Measurements from ENCODE around the gene TEX51. TPM values are rescaled to one million over a fixed set of nuclear protein-coding genes. Genes with fewer than 3 reads are reported as not detected.

Gene TEX51
- total RNA-seq, 1 experiment from 2014 or later = not detected

DNA sequence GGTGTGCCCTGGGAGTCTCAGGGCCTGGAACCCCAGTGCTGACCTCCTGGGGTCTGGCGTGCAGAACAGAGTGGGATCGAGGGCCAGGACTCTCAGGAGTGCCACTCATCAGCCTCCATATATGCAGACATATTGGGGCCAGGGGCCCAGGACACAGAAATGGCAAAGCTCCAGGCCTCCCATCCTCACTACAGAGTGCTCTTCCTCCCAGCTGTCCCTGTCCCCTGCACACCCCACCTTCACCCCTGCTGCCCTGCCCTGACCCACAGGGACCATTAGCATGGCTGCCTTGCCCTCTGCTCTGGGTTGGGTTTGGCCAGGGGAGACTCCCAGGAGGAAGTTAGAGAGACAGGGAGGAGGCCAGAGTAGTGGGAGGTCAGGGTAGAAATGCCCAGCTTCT is 2.8 kb downstream of the TEX51 start:
- TF ChIP-seq ZFX (IDR thresholded peaks at IDR 0.05) = no peak
- no peaks in the 10 kb centered on the region for H3K9me2 ChIP-seq (ENCODE audit: insufficient read depth)
- H3K27ac ChIP-seq (ENCODE audit: low read depth, low read length) = no peak overlapping the region
- no peaks in the 10 kb centered on the region for H3K79me2 ChIP-seq (ENCODE audit: insufficient read depth, low read length)
- DNase-seq (ENCODE audit: low read depth, low spot score) (no peak), ATAC-seq (no peak)
- intact Hi-C loops (cut with micrococcal nuclease) = no loop called here
- no TSS peak for BruUV-seq (replicated peaks)
- ChIA-PET POLR2A (no interaction called here), CTCF (no interaction called here), RAD21 (ENCODE audit: low non-redundant PET in 1 of 2, low total read pairs in 2 of 2, uncharacterized antibody in 2 of 2, unreplicated experiment in 2 of 2) (no interaction called here)
- no peaks in the 10 kb centered on the region for H3K4me1 ChIP-seq (ENCODE audit: control insufficient read depth in 1 of 2, insufficient read depth in 2 of 2, low read length in 2 of 2)
- H4K20me1 ChIP-seq (ENCODE audit: insufficient read depth) = no peaks in the 10 kb centered on the region
- no peak overlapping the region for H3K4me2 ChIP-seq (ENCODE audit: low read length)
- H3K27me3 ChIP-seq (ENCODE audit: insufficient read depth, low read length) = peaks cover 11% of the 10 kb centered on the region; the same call in 1 of the 2 replicates
- no peak overlapping the region for H2AFZ ChIP-seq (ENCODE audit: low read depth, low read length, poor library complexity, severe bottlenecking)
- no peaks in the 10 kb centered on the region for H3K36me3 ChIP-seq (ENCODE audit: control insufficient read depth in 1 of 2, insufficient read depth in 2 of 2, low read length in 2 of 2)
- H3K4me3 ChIP-seq (replicated peaks in 1 of 2; ENCODE audit: low read depth in 1 of 2, low read length in 2 of 2) = no peak overlapping the region
- H3K9me3 ChIP-seq (ENCODE audit: control insufficient read depth in 1 of 2, insufficient read depth in 1 of 2, low read depth in 1 of 2, low read length in 2 of 2) = peaks cover 0 to 4% of the 10 kb centered on the region in 2 experiments; a peak in 1 of 4 replicates
- no peak overlapping the region for H3K9ac ChIP-seq (ENCODE audit: low read length)

DNA sequence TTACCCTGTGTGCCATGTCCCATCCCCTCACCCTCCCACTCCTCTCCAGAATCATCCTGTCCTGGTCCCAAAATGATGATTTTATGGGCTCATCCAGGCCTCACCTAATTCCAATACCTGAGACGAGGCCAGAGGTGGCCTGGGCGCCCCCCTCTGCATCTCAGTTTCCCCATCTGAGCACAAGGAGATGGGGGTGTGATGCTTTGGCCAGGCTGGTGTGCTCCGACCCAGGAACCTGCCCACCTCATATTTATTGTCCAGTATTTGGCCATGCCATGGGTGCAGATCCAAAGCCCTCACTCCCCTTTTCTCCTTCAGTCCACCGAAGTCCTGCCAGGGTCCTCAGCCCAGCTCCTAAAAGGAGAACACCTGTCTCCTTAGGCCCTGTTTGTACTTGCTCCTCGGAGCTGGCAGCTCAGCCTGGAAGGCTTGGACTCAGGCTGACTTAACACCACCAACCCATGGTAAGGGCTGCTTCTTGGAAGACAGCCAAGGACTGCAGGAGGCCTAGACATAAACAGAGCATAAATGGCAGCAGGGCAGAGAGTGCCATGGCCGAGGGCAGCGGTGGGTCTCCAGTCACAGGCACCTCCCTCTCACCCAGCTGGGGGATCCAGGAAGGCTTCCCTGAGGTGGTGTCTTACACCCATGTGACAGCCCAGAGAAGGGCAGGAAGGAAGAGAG is 3.6 kb downstream of the TEX51 start:
- ChIA-PET RAD21 (ENCODE audit: low non-redundant PET in 1 of 2, low total read pairs in 2 of 2, uncharacterized antibody in 2 of 2, unreplicated experiment in 2 of 2) (no interaction called here), POLR2A (no interaction called here), CTCF (no interaction called here)
- no peak overlapping the region for H3K4me3 ChIP-seq (replicated peaks in 1 of 2; ENCODE audit: low read depth in 1 of 2, low read length in 2 of 2)
- H3K27ac ChIP-seq (ENCODE audit: low read depth, low read length) = no peak overlapping the region
- H3K27me3 ChIP-seq (ENCODE audit: insufficient read depth, low read length) = peaks cover 13% of the 10 kb centered on the region; the same call in 1 of the 2 replicates
- no peaks in the 10 kb centered on the region for H4K20me1 ChIP-seq (ENCODE audit: insufficient read depth)
- BruUV-seq (replicated peaks) = no TSS peak
- DNase-seq (ENCODE audit: low read depth, low spot score) = no peak
- no peaks in the 10 kb centered on the region for H3K79me2 ChIP-seq (ENCODE audit: insufficient read depth, low read length)
- no peak for ATAC-seq
- no peak overlapping the region for H3K9ac ChIP-seq (ENCODE audit: low read length)
- H3K9me2 ChIP-seq (ENCODE audit: insufficient read depth) = no peaks in the 10 kb centered on the region
- H3K4me1 ChIP-seq (ENCODE audit: control insufficient read depth in 1 of 2, insufficient read depth in 2 of 2, low read length in 2 of 2) = no peaks in the 10 kb centered on the region
- H3K4me2 ChIP-seq (ENCODE audit: low read length) = no peak overlapping the region
- no peak overlapping the region for H2AFZ ChIP-seq (ENCODE audit: low read depth, low read length, poor library complexity, severe bottlenecking)
- H3K9me3 ChIP-seq (ENCODE audit: control insufficient read depth in 1 of 2, insufficient read depth in 1 of 2, low read depth in 1 of 2, low read length in 2 of 2) = peaks cover 0 to 4% of the 10 kb centered on the region in 2 experiments; a peak in 1 of 4 replicates
- TF ChIP-seq, protein P1, sequence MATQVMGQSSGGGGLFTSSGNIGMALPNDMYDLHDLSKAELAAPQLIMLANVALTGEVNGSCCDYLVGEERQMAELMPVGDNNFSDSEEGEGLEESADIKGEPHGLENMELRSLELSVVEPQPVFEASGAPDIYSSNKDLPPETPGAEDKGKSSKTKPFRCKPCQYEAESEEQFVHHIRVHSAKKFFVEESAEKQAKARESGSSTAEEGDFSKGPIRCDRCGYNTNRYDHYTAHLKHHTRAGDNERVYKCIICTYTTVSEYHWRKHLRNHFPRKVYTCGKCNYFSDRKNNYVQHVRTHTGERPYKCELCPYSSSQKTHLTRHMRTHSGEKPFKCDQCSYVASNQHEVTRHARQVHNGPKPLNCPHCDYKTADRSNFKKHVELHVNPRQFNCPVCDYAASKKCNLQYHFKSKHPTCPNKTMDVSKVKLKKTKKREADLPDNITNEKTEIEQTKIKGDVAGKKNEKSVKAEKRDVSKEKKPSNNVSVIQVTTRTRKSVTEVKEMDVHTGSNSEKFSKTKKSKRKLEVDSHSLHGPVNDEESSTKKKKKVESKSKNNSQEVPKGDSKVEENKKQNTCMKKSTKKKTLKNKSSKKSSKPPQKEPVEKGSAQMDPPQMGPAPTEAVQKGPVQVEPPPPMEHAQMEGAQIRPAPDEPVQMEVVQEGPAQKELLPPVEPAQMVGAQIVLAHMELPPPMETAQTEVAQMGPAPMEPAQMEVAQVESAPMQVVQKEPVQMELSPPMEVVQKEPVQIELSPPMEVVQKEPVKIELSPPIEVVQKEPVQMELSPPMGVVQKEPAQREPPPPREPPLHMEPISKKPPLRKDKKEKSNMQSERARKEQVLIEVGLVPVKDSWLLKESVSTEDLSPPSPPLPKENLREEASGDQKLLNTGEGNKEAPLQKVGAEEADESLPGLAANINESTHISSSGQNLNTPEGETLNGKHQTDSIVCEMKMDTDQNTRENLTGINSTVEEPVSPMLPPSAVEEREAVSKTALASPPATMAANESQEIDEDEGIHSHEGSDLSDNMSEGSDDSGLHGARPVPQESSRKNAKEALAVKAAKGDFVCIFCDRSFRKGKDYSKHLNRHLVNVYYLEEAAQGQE (IDR thresholded peaks at IDR 0.05; ENCODE audit: low read depth) = no peak
- TF ChIP-seq JUND (IDR thresholded peaks at IDR 0.05) (no peak), RAD21 (IDR thresholded peaks at IDR 0.05; ENCODE audit: low read depth) (no peak), FOSL1 (IDR thresholded peaks at IDR 0.05; ENCODE audit: low read depth) (no peak), POLR2AphosphoS5 (IDR thresholded peaks at IDR 0.05; ENCODE audit: low read depth, low read length) (no peak), EGR1 (IDR thresholded peaks at IDR 0.05; ENCODE audit: low read depth) (no peak), SIN3A (IDR thresholded peaks at IDR 0.05; ENCODE audit: low read depth) (no peak)
- TF ChIP-seq, protein P2, sequence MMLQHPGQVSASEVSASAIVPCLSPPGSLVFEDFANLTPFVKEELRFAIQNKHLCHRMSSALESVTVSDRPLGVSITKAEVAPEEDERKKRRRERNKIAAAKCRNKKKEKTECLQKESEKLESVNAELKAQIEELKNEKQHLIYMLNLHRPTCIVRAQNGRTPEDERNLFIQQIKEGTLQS (IDR thresholded peaks at IDR 0.05) = no peak
- intact Hi-C loops (cut with micrococcal nuclease) = no loop called here
- H3K36me3 ChIP-seq (ENCODE audit: control insufficient read depth in 1 of 2, insufficient read depth in 2 of 2, low read length in 2 of 2) = no peaks in the 10 kb centered on the region

Data from HCT116 (cell line).